ENCODE data around the gene AHCYL1. TPM values are rescaled to one million over a fixed set of nuclear protein-coding genes. Genes with fewer than 3 reads are reported as not detected.

Gene AHCYL1
- total and polyA plus RNA-seq, 2 of the 8 experiments (the other 6 are each of a cell fraction or from before 2014, with no cell fraction given): 64.5 to 95.9 TPM

DNA sequence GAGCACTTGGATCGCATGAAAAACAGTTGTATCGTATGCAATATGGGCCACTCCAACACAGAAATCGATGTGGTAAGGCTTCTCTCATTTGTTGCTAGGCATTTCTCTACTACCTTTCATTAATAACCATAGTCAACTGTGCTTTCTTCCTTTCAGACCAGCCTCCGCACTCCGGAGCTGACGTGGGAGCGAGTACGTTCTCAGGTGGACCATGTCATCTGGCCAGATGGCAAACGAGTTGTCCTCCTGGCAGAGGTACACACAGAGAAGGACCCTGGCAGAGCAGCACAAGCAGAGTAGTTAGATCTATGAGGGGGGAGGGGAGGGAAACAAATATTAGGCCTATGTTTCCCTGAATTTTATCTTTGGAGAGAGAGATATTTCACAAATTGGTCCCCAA is 33.8 kb downstream of the AHCYL1 start:
- Histone ChIP-seq H3K79me1 (ENCODE audit: low read depth, low read length) (no peaks in the 10 kb centered on the region), H2BK12ac (ENCODE audit: low read depth, low read length) (no peak overlapping the region), H2AFZ (ENCODE audit: low read length) (no peak overlapping the region), H3K4me2 (ENCODE audit: insufficient read depth in 1 of 2, low read depth in 2 of 2, low read length in 2 of 2) (no peak overlapping the region), H3K79me2 (ENCODE audit: control insufficient read depth in 1 of 2, insufficient read depth in 2 of 2, low read length in 2 of 2) (no peaks in the 10 kb centered on the region), H3K4me3 (ENCODE audit: extremely low read depth in 1 of 4, insufficient read depth in 2 of 4, low read depth in 3 of 4, low read length in 4 of 4) (no peak overlapping the region), H2AK5ac (ENCODE audit: low read depth, low read length) (no peak overlapping the region), H4K8ac (ENCODE audit: extremely low read depth, insufficient read depth, low read length) (no peak overlapping the region), H3K56ac (replicated peaks; ENCODE audit: insufficient read length, low read depth, low read length) (no peak overlapping the region), H4K20me1 (replicated peaks in 1 of 2; ENCODE audit: control insufficient read depth in 1 of 2, insufficient read depth in 2 of 2, low read length in 2 of 2) (peaks cover 0 to 2% of the 10 kb centered on the region in 2 experiments), H2BK5ac (ENCODE audit: low read depth, low read length) (no peak overlapping the region), H3K9me3 (ENCODE audit: insufficient read depth in 2 of 2, low read depth in 1 of 2, low read length in 1 of 2) (no peaks in the 10 kb centered on the region), H3K14ac (ENCODE audit: insufficient read length) (no peak overlapping the region), H2BK20ac (ENCODE audit: low read length) (no peak overlapping the region), H3K4me1 (replicated peaks in 1 of 4; ENCODE audit: control insufficient read depth in 3 of 4, insufficient read depth in 4 of 4, low read length in 3 of 4) (no peaks in the 10 kb centered on the region), H2BK15ac (ENCODE audit: low read length) (no peak overlapping the region), H4K5ac (ENCODE audit: insufficient read length, low read depth, low read length) (no peak overlapping the region), H3K23me2 (ENCODE audit: low read depth, low read length) (no peaks in the 10 kb centered on the region), H3K36me3 (ENCODE audit: control insufficient read depth in 2 of 4, insufficient read depth in 4 of 4, low read length in 3 of 4) (peaks cover 36 to 90% (median 81%) of the 10 kb centered on the region in 4 experiments), H2BK120ac (replicated peaks; ENCODE audit: low read depth, low read length) (no peak overlapping the region), H3K23ac (ENCODE audit: insufficient read length) (no peak overlapping the region), H3K9ac (replicated peaks in 1 of 4; ENCODE audit: extremely low read depth in 1 of 4, low read depth in 3 of 4, low read length in 3 of 4) (no peak overlapping the region), H4K91ac (replicated peaks; ENCODE audit: insufficient read length, low read length) (no peak overlapping the region), H3K27ac (ENCODE audit: low read depth, low read length) (no peak overlapping the region), H3K4ac (replicated peaks; ENCODE audit: insufficient read length, low read depth, low read length) (no peak overlapping the region), H3K27me3 (replicated peaks in 1 of 4; ENCODE audit: control insufficient read depth in 3 of 4, extremely low read depth in 1 of 4, insufficient read depth in 3 of 4, low read length in 3 of 4) (no peaks in the 10 kb centered on the region), H3K18ac (ENCODE audit: extremely low read depth, low read length) (no peak overlapping the region)
- ChIA-PET POLR2A (ENCODE audit: partially characterized antibody) (interaction anchor here (1.1 kb wide), 1 partner anchor 15 kb away, joined by 3 read pairs; no protein-coding TSS in a partner anchor), CTCF (ENCODE audit: partially characterized antibody) (interaction anchor here (1.1 to 2.2 kb wide), 3 partner anchors 10 to 94 kb away, joined by 3 to 9 read pairs (median 5); no protein-coding TSS in a partner anchor)
- no peak for FAIRE-seq
- no peak for DNase-seq (ENCODE audit: low read depth in 1 of 2, low spot score in 2 of 2)
- WGBS, 2 experiments (ENCODE audit: extremely low coverage in 1 of 2, insufficient coverage in 1 of 2, insufficient read length in 1 of 2, insufficient replicate concordance in 2 of 2, low coverage in 1 of 2, low lambda C conversion rate in 2 of 2, missing lambda C conversion rate in 1 of 2): 96% methylated on average over 9 of the region's 9 CpGs; no CpG with 5 or more reads in 1 of the 2 experiments
- TF ChIP-seq SIX5 (IDR thresholded peaks at IDR 0.05; ENCODE audit: low read depth, low read length): no peak
- no peak for TF ChIP-seq TAF1 (IDR thresholded peaks at IDR 0.05; ENCODE audit: low read depth, low read length)
- TF ChIP-seq YY1 (IDR thresholded peaks at IDR 0.05; ENCODE audit: low read depth, low read length): no peak
- TF ChIP-seq E2F6 (IDR thresholded peaks at IDR 0.05): no peak
- TF ChIP-seq POU5F1 (IDR thresholded peaks at IDR 0.05; ENCODE audit: low read depth, low read length): no peak
- no peak for TF ChIP-seq BCL11A (IDR thresholded peaks at IDR 0.05; ENCODE audit: low read depth in 2 of 2, low read length in 2 of 2)
- TF ChIP-seq TCF12 (IDR thresholded peaks at IDR 0.05; ENCODE audit: low read depth, low read length): no peak
- no peak for TF ChIP-seq JUND (IDR thresholded peaks at IDR 0.05; ENCODE audit: low read length)
- no peak for TF ChIP-seq CBX8 (IDR thresholded peaks at IDR 0.05; ENCODE audit: borderline replicate concordance, low read depth, low read length)
- TF ChIP-seq GABPA (IDR thresholded peaks at IDR 0.05; ENCODE audit: borderline replicate concordance, insufficient read depth, low read length): no peak
- TF ChIP-seq RBBP5 (IDR thresholded peaks at IDR 0.05; ENCODE audit: borderline replicate concordance, low read depth, low read length): no peak
- TF ChIP-seq SP4 (IDR thresholded peaks at IDR 0.05; ENCODE audit: low read length): no peak
- no peak for TF ChIP-seq BRCA1 (IDR thresholded peaks at IDR 0.05; ENCODE audit: low read depth, low read length)
- no peak for TF ChIP-seq KDM4A (IDR thresholded peaks at IDR 0.05; ENCODE audit: low read depth, low read length, severe bottlenecking)

All from H1 (cell line).